GM12874 (cell line): ENCODE results near the gene ZXDA.
A peak's percentile ranks its signal among the peaks of the same experiment; 100 is the strongest.

ENCODE experiments used
- CTCF ChIP-seq: IDR thresholded peaks from 2 replicates; pipeline ENCODE4 v1.5.1; 2011; ENCODE audit warnings: low read depth, mild to moderate bottlenecking, control low read depth, low read length, moderate library complexity; ENCODE audit not compliant: insufficient read depth

Gene ZXDA

GRCh38 chrX:57925806-57926205, 15.5 kb upstream of the ZXDA start:
- no peak for TF ChIP-seq CTCF

- 0 out of 2 replicates have a peak, but pooled peaks have one; percentile 24 for TF ChIP-seq CTCF
These were observed 8.6 kb upstream of the ZXDA start for GRCh38 chrX:57918750-57919436.

GRCh38 chrX:57915680-57916079, 5.4 kb upstream of the ZXDA start:
- no peak for TF ChIP-seq CTCF

GRCh38 chrX:57906790-57907189, 3.5 kb downstream of the ZXDA start:
- no peak for TF ChIP-seq CTCF

GRCh38 chrX:57905141-57905540, 5.1 kb downstream of the ZXDA start:
- TF ChIP-seq CTCF: no peak

- no peak for TF ChIP-seq CTCF
These were observed 5.9 kb downstream of the ZXDA start for GRCh38 chrX:57904176-57904880.

- no peak for TF ChIP-seq CTCF
These were observed 7.6 kb downstream of the ZXDA start for GRCh38 chrX:57902633-57903032.
